Activated CD4-positive, alpha-beta T cell treated with anti-CD3 and anti-CD28 coated beads, Interleukin-2, amount 50 U/mL, for 1 hour (primary cell): ENCODE results near the gene REC8.
"Not testable (repeated sequence)": the region's sequence is repeated elsewhere in the genome, so short reads cannot be mapped to it uniquely, and the experiment has no call there.

Experiments used
- DNase-seq: peaks from one replicate; pipeline ENCODE4 v3.0.0-alpha.2; 2020

Gene REC8

GRCh38 chr14:24206260-24207103 lies 34.6 kb downstream of the REC8 start:
- no peak for DNase-seq

DNA sequence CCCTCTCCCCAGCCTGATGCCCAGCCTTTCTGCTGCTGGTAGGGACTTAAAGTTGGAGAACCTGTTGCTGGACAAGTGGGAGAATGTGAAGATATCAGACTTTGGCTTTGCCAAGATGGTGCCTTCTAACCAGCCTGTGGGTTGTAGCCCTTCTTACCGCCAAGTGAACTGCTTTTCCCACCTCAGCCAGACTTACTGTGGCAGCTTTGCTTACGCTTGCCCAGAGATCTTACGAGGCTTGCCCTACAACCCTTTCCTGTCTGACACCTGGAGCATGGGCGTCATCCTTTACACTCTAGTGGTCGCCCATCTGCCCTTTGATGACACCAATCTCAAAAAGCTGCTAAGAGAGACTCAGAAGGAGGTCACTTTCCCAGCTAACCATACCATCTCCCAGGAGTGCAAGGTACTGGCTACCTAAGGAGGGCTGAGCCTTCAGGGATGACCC lies 35.2 kb downstream of the REC8 start:
- no peak for DNase-seq

GRCh38 chr14:24207625-24208024 lies 35.7 kb downstream of the REC8 start:
- no peak for DNase-seq

DNA sequence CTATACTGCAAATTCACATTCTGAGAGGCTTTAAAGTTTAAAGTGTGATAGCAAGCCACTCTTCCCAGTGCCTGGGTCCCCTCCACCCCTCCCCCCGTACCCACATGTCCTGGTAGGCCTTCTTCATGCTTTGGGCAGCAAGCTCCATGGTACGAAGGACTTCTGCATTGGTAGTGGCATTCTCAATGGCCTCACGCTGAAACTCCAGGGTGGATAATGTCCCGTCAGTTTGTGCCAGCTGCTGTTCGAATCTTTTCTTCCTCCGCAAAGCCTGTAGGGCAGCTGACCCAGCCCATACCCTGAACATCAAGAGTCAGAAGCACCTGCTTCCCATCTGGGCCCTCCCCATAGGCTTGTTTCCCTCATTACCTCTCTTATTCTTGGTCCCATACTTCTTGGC lies 39.4 kb downstream of the REC8 start:
- no peak for DNase-seq

GRCh38 chr14:24212924-24213865 lies 41.3 kb downstream of the REC8 start, which contains the start of gene CHMP4A:
Gene CHMP4A (minus strand): TSS chr14:24213488. CDS start chr14:24213439, 49 bp downstream.
- DNase-seq = peak; percentile 95

- DNase-seq = no peak
These were observed 42.2 kb downstream of the REC8 start for GRCh38 chr14:24213866-24214662.

DNA sequence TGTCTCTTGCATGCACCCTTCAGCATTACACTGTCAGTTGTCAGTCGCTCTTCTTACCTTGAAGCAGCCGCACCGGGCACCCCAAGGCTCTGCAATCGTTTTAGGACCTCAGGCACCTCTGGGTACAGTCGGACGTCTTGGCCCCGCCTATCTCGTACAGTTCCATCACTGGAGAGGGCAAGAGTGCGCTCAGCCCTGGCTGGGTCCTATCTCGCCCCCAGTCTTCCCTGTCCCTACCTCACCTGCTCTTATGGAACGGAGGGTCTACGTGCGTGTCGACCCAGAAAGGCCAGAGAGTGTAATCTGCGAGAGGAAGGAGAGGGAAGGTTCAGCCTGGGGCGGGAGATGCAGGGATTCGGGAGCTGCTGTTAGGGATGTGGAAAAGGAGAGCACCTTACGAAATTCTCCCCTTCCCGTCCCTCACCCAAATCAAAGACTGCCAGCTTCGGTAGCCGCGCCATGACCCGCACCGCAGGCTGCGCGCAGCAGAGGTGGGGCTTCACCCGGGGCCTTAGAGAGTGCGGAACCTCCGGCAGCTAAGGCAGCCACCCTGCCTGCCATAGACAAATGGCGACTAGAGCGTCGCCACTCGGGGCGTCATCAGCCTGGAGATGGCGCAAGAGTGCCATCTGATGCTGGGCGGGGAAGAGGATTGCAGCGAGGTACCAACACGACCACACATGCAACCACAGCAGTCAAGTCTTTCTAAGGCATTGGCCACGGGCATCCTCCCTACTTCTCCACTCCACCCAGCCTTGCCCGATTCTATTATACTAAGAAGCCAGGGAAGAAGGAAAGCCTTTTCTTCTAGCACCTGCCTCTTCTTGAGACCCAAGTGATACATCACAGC lies 43.8 kb downstream of the REC8 start, which contains the start of gene MDP1:
MDP1 (minus strand) TSS at position 572 of the 850 bp plus-strand sequence; CDS start at position 461, 111 bp downstream.
- peak; percentile 84 for DNase-seq

DNA sequence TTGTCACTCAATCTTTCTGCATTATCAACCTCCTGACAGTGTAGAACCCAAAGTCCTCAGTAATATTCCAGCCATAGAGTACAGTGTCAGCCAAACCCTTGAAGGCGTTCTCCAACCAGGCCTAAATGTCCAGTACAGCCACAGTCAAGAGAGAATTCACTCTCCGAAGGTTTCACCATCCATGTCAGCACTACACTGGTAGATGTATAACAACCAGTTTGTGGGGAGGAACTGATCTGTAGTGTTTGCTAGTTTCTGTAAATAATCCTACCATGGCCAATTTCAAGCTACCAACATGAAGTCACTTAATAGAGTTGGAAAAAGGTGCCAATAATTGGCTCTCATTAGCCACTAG lies 44.4 kb downstream of the REC8 start:
- DNase-seq = no peak

DNA sequence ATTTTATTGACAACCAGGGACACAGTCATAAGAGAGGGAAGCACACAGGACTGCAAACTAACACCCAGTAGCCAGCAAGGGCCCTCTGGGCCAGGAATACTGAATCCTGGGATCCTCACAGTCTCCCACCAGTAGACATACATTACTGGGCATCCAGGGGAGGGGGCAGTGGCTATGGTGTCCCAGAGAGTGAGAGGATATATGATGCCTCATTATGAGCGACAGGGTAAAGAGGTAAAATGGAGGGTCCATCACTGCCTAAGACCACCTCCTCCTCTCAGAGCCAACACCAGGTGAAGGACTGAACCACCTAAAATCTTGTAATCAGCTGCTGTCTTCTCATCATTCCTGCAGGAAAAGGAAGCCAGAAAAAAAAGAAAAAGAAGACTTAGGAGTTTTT lies 45.0 kb downstream of the REC8 start:
- not testable (repeated sequence) for DNase-seq

DNA sequence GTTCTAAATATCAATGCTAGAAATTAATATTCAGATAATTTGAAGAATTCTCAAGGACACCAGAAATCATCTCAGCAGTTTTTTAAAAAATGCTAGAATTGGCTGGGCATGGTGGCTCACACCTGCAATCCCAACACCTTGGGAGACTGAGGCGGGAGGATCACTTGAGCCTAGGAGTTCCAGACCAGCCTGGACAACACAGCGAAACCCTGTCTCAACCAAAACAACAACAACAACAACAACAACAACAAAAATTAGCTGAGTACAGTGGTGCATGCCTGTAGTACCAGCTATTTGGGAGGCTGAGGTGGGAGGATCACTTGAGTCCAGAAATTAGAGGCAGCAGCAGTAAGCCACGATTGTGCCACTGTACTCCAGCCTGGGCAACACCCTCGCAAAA lies 47.2 kb downstream of the REC8 start:
- no peak for DNase-seq

DNA sequence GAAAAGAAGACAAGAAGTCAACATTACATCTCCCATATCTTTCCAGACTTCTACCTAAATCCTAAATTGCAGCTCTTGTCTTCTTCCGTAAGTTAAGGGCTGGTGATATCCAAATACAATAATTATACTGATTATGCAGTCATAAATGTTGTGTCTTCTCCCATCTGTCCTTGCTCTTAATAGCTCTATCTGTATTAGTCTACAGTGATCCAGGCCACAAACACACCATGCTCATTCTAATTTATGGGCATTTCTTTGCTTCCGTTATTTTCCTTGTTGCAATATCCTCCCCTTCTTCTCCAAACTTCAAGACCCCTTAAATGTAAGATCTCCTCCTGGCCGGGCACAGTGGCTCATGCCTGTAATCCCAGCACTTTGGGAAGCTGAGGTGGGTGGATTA lies 47.6 kb downstream of the REC8 start:
- DNase-seq = no peak

- DNase-seq = not testable (repeated sequence)
These were observed 51.1 kb downstream of the REC8 start for GRCh38 chr14:24222987-24223386.

DNA sequence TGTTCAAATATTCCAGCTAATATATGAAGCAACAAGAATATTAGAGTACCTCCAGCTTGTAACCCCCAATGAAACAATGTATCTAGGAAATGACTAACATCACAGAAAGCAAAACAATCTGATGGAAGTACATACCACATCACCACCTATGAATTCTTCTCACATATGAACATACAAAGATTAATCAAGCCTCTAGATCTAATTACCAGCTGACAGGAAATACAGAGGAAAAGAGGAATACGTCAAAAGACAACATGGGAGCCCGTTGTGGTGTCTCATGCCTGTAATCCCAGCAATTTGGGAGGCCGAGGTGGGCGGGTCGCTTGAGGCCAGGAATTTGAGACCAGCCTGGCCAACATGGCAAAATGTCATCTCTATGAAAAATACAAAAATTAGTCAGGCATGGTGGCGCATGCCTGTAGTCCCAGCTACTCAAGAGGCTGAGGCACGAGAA lies 52.8 kb downstream of the REC8 start:
- DNase-seq = no peak

DNA sequence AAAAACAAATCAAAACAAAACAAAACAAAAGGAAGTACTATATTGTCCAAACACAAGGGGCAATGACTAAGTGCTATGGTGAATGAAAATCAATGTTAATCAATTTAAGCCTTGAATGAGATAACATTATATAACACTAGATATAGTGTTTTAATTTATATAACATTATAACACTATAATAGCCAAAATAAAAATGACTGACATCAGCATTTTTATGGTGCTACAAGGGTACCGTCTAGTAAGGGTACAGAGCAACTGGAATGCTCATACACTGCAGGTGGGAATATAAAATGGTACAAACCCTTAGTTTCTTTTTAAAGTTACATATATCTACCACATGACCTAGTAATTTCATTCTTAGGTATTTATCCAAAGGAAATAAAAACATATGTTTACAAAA lies 54.6 kb downstream of the REC8 start:
- DNase-seq = no peak

DNA sequence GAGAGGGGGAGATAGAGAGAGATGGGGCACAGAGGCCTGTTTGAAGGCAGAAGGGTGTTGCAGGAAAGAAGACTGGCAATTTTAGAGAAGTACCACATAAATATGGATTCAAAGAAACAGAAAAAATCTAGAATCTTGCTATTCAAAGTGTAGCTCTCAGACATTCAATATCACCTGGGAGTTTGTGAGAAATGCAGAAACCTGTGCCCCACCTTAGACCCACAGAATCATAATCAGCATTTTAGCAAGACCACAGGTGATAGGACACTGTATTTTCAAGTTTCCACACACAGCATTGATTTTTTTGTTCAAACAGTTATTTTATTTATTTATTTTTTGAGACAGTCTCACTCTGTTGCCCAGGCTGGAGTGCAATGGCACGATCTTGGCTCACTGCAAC lies 57.0 kb downstream of the REC8 start:
- DNase-seq = no peak
